Suprapubic skin (tissue), 4 donors: ENCODE measurements around the gene FKBP1A. TPM values are rescaled to one million over a fixed set of nuclear protein-coding genes. Genes with fewer than 3 reads are reported as not detected.
"Not testable (repeated sequence)": the region's sequence is repeated elsewhere in the genome, so short reads cannot be mapped to it uniquely, and the experiment has no call there.

Experiments
- DNase-seq, 2 donors: peaks; one replicate each; pipeline ENCODE4 v3.0.0-alpha.2; 2019; ENCODE audit warnings: low spot score in 2 of 2
- H3K27ac ChIP-seq: fragments of 200-600 bp; sonication (generic); one replicate; pipeline ENCODE4 v1.5.1; 2019
- H3K27me3 ChIP-seq: fragments of 200-600 bp; sonication (generic); one replicate; pipeline ENCODE4 v1.5.1; 2019
- H3K36me3 ChIP-seq: fragments of 200-600 bp; sonication (generic); one replicate; pipeline ENCODE4 v1.5.1; 2019
- H3K4me1 ChIP-seq: fragments of 200-600 bp; sonication (generic); one replicate; pipeline ENCODE4 v1.5.1; 2019
- H3K4me3 ChIP-seq: fragments of 200-600 bp; sonication (generic); one replicate; pipeline ENCODE4 v1.5.1; 2019; ENCODE audit warnings: mild to moderate bottlenecking
- H3K9me3 ChIP-seq: fragments of 200-600 bp; sonication (generic); one replicate; pipeline ENCODE4 v1.5.1; 2019
- EP300 ChIP-seq: sonication (generic); formaldehyde crosslinking; IDR thresholded peaks from one replicate; pipeline ENCODE4 v1.6.1; 2017; ENCODE audit warnings: antibody characterized with exemption
- POLR2A ChIP-seq, 2 donors: fragments of 450-650 bp; IDR thresholded peaks; one replicate each; pipeline ENCODE4 v1.6.1; 2017; ENCODE audit warnings: antibody characterized with exemption in 2 of 2, mild to moderate bottlenecking in 2 of 2, moderate library complexity in 2 of 2
- POLR2AphosphoS5 ChIP-seq, 3 donors: sonication (generic); formaldehyde crosslinking; IDR thresholded peaks; one replicate each; pipeline ENCODE4 v1.6.1; 2017; ENCODE audit warnings: antibody characterized with exemption in 3 of 3
- WGBS: methylation state at CpG from one replicate; pipeline ENCODE4 v1.1.5; 2018; 5-methylcytosine and 5-hydroxymethylcytosine counted together
- total RNA-seq, 4 donors: library from RNA; depleted of rRNA; stranded (reverse); fragments of >200 nt; gene quantifications; one replicate each; pipeline ENCODE4 v1.1.0, GENCODE V29; 2016
- TF ChIP-seq, protein P1 (sequence below), 2 donors: fragments of 200-600 bp in 1 of 2; fragments of 450-650 bp in 1 of 2; sonication (generic) in 1 of 2; IDR thresholded peaks; one replicate each; pipeline ENCODE4 v1.5.1; 2016 to 2019; ENCODE audit warnings: antibody characterized with exemption in 2 of 2, mild to moderate bottlenecking in 1 of 2, moderate library complexity in 1 of 2

The FKBP1A gene
- total RNA-seq, 4 donors from 2014 or later = 100.0 to 151 (median 115) TPM

DNA sequence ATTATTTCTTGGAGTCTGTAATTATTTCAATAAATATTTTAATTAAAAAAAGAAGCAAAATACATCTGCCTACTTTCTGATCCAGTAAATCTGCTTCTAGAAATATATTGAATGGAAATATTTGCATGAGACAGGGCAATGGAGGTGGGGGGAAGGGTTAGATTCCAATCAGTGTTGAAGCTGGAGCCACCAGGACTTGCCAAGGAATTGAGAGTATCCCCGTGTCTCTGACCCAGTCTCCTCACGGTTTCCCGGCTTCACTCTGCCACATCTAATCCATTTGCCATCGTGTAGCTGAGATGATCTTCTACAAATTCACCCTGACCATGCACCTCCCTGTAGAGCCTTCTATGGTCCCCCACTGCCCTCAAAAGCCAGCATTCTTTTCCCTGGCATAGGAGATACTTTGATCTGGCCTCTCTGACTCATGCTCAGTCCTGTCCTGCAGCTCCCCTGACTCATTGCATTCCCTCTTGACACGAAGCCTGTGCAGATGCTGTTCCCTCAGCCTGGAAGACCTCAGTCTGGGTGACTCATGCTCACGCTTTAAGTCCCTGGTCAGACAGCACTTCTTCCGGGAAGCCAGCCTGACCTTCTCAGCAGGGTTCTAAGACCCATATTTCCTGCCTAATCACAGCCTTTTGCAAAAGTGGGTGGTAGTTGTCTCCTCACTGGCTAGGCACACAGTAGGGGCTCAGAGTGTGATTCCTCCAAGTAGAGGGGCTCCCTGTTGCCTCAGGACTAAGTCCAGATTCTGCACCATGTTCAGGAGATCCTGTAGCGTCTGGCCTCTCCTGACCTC, 23.0 kb upstream of the FKBP1A start:
- no peaks in the 10 kb centered on the region for H3K36me3 ChIP-seq
- no peaks in the 10 kb centered on the region for H3K27me3 ChIP-seq
- TF ChIP-seq POLR2A (IDR thresholded peaks at IDR 0.05) (no peak), POLR2AphosphoS5 (IDR thresholded peaks at IDR 0.05) (no peak), EP300 (no peak)
- TF ChIP-seq, protein P1, sequence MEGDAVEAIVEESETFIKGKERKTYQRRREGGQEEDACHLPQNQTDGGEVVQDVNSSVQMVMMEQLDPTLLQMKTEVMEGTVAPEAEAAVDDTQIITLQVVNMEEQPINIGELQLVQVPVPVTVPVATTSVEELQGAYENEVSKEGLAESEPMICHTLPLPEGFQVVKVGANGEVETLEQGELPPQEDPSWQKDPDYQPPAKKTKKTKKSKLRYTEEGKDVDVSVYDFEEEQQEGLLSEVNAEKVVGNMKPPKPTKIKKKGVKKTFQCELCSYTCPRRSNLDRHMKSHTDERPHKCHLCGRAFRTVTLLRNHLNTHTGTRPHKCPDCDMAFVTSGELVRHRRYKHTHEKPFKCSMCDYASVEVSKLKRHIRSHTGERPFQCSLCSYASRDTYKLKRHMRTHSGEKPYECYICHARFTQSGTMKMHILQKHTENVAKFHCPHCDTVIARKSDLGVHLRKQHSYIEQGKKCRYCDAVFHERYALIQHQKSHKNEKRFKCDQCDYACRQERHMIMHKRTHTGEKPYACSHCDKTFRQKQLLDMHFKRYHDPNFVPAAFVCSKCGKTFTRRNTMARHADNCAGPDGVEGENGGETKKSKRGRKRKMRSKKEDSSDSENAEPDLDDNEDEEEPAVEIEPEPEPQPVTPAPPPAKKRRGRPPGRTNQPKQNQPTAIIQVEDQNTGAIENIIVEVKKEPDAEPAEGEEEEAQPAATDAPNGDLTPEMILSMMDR (IDR thresholded peaks at IDR 0.05) = no peak
- WGBS = 74% methylated on average over 8 of the region's 8 CpGs
- no peaks in the 10 kb centered on the region for H3K4me1 ChIP-seq
- H3K4me3 ChIP-seq = no peak overlapping the region
- no peak overlapping the region for H3K27ac ChIP-seq
- peaks cover 3% of the 10 kb centered on the region for H3K9me3 ChIP-seq
- DNase-seq = no peak

DNA sequence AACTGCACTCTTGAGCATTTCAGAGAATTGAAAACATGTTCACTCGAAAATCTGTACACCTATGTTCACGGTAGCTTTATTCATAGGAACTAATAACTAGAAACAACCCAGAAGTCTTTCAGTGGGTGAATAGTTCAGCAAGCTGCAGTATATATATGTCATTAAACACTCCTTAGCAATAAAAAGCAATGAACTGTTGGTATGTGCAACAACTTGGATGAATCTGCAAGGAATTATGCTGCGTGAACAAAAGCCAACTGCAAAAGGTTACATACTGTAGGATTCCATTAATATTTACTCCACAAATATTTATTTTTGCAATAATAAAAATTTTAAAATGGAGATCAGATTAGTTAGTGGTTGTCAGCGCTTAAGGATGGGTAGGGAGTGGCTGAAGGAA, 22.1 kb upstream of the FKBP1A start:
- DNase-seq = no peak
- no peaks in the 10 kb centered on the region for H3K9me3 ChIP-seq
- H3K27ac ChIP-seq = no peak overlapping the region
- no peaks in the 10 kb centered on the region for H3K4me1 ChIP-seq
- TF ChIP-seq POLR2A (IDR thresholded peaks at IDR 0.05) (no peak), EP300 (no peak), POLR2AphosphoS5 (IDR thresholded peaks at IDR 0.05) (no peak)
- TF ChIP-seq, protein P1 (IDR thresholded peaks at IDR 0.05) = no peak
- H3K27me3 ChIP-seq = no peaks in the 10 kb centered on the region
- no peak overlapping the region for H3K4me3 ChIP-seq
- H3K36me3 ChIP-seq = no peaks in the 10 kb centered on the region
- WGBS = 81% methylated on average over 4 of the region's 4 CpGs

DNA sequence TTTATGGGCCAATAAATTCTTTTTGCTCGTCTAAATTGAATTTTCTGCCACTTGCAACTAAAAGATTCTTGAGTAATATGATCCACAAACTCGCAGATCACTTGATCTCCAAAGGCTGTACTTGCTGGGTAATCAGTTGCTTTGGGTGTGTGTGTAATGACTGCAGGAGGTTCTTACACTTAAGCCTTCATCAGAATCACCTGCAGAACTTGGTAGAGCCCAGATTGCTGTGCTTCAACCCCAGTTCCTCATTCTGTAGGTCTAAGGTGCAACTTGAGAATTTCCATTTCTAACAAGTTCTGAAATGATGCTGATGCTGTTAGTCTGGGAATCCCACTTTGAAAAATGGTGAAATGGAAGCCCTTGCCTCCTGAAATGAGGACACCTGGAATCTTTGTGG, 12.9 kb upstream of the FKBP1A start:
- H3K27ac ChIP-seq = no peak overlapping the region

DNA sequence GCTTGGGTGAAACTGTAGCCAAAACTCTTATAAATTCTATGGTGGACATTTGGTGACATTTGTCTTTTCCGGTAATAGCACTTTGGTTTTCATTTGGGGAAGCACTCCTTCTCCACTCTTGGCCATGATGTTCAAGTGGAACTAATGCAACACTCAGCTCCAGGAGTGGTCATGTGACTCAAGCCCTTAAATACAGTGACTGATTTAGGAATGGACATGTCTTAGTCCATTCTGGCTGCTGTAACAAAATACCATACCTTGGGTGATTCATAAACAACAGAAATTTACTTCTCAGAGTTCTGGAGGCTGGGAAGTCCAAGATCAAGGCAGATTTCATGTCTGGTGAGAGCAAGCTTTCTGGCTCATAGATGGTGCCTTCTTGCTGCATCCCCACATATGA, 10.8 kb upstream of the FKBP1A start:
- Histone ChIP-seq H3K4me3 (no peak overlapping the region), H3K27me3 (peaks cover 9% of the 10 kb centered on the region), H3K36me3 (no peaks in the 10 kb centered on the region), H3K4me1 (peaks cover 9% of the 10 kb centered on the region), H3K27ac (no peak overlapping the region), H3K9me3 (no peaks in the 10 kb centered on the region)
- 100% methylated on average over 1 of the region's 1 CpG for WGBS
- no peak for DNase-seq
- no peak for TF ChIP-seq POLR2AphosphoS5 (IDR thresholded peaks at IDR 0.05)

More for the DNA sequence above, 12.9 kb upstream of the FKBP1A start:
- no peaks in the 10 kb centered on the region for H3K4me1 ChIP-seq
- H3K4me3 ChIP-seq = no peak overlapping the region
- no peak for TF ChIP-seq POLR2A (IDR thresholded peaks at IDR 0.05)
- TF ChIP-seq, protein P1 (IDR thresholded peaks at IDR 0.05) = no peak
- no peak for TF ChIP-seq POLR2AphosphoS5 (IDR thresholded peaks at IDR 0.05)
- TF ChIP-seq EP300 = no peak
- no peak for DNase-seq
- 69% methylated on average over 2 of the region's 2 CpGs for WGBS
- no peaks in the 10 kb centered on the region for H3K36me3 ChIP-seq
- H3K27me3 ChIP-seq = peaks cover 9% of the 10 kb centered on the region
- H3K9me3 ChIP-seq = no peaks in the 10 kb centered on the region

DNA sequence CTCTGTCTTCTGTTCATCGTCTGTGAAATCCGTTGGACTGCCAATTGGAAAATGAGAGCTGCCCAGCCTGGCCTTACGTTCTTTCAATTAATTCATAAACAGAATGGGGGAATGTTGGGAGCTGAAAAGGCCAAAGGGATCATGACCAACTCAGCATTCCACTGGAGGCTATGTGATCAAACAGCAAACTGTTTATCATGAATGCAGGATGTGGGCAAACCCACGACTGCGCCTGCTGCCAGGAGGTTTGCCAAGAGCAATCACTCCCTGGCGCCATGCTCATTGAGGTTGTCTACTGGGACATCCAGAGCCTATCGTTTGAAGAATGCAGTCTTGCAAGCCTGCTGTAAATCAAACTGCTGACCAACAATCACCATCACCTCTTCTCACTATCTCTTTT, 9.3 kb upstream of the FKBP1A start:
- Histone ChIP-seq H3K4me1 (peaks cover 9% of the 10 kb centered on the region), H3K9me3 (no peaks in the 10 kb centered on the region), H3K27ac (no peak overlapping the region), H3K4me3 (no peak overlapping the region), H3K27me3 (peaks cover 11% of the 10 kb centered on the region), H3K36me3 (no peaks in the 10 kb centered on the region)
- DNase-seq = no peak
- 73% methylated on average over 7 of the region's 7 CpGs for WGBS
- TF ChIP-seq EP300 (no peak), POLR2AphosphoS5 (IDR thresholded peaks at IDR 0.05) (no peak), POLR2A (IDR thresholded peaks at IDR 0.05) (no peak)

DNA sequence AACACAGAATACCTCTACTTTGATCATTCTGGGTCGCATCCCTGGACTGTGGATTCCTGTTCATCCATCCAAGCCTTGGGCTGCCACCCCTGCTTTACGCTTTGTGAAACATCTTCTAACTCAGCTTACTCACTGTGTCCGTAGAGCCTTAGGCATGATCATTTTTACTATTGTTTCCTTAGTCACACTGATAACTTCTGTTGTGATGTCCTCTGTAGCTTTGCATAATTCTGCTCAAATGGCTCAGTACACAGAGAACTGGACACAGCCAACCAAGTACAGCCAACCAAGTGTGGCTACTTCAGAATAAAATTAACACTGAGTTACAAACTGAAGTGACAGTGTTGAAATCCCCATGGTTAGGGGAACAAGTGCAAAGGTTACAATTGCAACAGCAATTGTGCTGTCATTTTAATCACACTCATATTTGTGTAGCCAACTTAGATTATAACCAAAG, 8.6 kb upstream of the FKBP1A start:
- Histone ChIP-seq H3K27ac (no peak overlapping the region), H3K4me3 (no peak overlapping the region), H3K4me1 (peaks cover 9% of the 10 kb centered on the region), H3K36me3 (no peaks in the 10 kb centered on the region), H3K9me3 (no peaks in the 10 kb centered on the region), H3K27me3 (peaks cover 16% of the 10 kb centered on the region)
- TF ChIP-seq POLR2A (IDR thresholded peaks at IDR 0.05) = no peak
- no peak for TF ChIP-seq POLR2AphosphoS5 (IDR thresholded peaks at IDR 0.05)
- TF ChIP-seq, protein P1 (IDR thresholded peaks at IDR 0.05) = no peak
- TF ChIP-seq EP300 = no peak
- DNase-seq = no peak
- WGBS = 74% methylated on average over 3 of the region's 3 CpGs

DNA sequence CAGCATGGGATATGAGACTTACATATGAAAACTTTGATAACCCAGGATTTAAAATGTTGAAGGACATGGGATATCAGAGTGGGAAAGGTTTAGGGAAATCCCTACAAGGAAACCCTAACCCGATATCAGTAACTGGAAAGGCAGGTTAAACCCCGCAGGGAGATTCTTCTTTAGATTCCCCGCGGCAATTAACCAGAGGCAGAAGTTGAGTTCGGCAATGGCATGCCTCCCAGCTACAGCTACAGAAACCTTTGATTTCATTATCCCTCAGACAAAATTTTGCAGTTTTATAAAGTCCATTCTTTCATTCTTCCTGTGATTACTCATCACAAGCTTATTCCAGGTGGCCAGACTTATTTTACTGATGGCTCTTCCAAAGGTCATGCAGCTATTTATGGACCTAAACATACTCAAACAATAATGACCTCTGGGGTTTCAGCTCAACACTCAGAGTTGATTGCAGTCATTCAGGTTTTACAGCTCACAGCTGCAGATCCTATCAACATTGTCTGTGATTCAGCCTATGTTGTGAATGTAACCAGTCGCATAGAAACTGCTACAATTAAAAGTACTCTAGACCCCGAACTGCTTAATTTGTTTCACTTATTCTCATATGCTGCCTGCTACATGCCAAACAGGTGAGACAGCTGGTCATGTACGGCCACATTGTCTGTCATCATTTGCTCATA, 7.0 kb upstream of the FKBP1A start:
- H3K36me3 ChIP-seq, H3K4me1 ChIP-seq, H3K4me3 ChIP-seq, DNase-seq, H3K9me3 ChIP-seq, H3K27ac ChIP-seq: not testable (repeated sequence)
- peaks cover 21% of the 10 kb centered on the region for H3K27me3 ChIP-seq
- WGBS = 20% methylated on average over 8 of the region's 8 CpGs

DNA sequence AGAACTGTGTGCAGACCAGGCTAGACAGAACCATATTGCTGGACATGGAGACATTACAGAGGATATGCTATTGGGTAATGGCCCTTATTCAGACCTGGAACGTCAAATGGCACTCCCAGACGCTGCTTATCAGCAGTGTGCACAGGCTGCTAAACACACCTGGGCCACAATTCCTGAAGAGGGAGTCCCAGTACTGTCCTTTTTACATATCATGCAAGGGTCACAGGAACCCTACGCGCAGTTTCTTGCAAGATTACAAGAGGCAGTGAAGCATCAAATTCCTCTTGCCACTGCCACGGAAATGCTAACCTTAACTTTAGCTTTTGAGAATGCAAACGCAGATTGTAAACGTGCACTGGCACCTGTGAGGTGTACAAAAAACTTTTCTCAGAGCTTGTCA, 5.3 kb upstream of the FKBP1A start:
- peaks cover 22% of the 10 kb centered on the region for H3K27me3 ChIP-seq
- H3K36me3 ChIP-seq, H3K27ac ChIP-seq, H3K4me3 ChIP-seq, DNase-seq, H3K9me3 ChIP-seq: not testable (repeated sequence)
- 65% methylated on average over 7 of the region's 7 CpGs for WGBS
- peaks cover 16% of the 10 kb centered on the region for H3K4me1 ChIP-seq
